Central memory CD4-positive, alpha-beta T cell (primary cell): ENCODE measurements around the gene CCL27.

ENCODE experiments used
- DNase-seq: peaks from one replicate; pipeline ENCODE4 v3.0.0; 2022

CCL27 gene

DNA sequence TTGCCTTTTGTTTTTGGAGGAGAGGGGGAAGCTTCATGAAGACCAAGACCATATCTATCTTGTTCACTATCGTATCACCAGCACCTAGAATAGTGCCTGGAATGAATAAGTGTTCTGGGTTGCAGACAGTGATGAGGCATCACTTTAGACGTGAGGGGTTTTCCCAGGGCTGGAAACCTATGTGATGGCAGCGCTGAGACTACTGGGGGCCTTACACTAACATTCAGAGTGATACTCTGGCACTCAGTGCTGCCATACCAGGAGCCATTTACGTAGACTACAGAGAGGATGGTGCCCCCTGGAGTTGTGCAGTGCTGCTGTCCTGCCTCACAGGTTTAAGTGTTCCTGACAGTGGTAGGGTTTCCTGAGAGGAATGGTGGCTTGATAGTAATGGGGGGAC is 21.7 kb upstream of the CCL27 start:
- no peak for DNase-seq

DNA sequence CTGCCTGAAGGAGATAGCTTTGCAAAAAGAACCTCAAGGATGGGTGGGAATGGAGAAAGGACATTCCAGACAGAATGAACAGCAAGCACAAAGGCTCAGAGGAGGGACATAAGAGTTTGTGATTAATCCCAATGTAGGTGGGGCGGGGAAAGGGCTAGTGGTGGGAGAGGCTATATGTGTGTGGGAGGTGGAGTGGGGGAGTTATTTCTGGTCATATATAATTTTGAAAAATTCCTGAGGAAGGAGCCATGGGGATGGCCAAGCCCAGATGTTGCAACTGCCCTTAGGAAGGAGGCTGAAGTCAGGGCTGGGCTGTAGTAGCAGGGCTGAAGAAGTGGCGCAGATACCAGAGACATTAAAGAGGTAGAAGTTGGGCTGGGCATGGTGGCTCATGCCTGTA is 13.4 kb upstream of the CCL27 start:
- no peak for DNase-seq

DNA sequence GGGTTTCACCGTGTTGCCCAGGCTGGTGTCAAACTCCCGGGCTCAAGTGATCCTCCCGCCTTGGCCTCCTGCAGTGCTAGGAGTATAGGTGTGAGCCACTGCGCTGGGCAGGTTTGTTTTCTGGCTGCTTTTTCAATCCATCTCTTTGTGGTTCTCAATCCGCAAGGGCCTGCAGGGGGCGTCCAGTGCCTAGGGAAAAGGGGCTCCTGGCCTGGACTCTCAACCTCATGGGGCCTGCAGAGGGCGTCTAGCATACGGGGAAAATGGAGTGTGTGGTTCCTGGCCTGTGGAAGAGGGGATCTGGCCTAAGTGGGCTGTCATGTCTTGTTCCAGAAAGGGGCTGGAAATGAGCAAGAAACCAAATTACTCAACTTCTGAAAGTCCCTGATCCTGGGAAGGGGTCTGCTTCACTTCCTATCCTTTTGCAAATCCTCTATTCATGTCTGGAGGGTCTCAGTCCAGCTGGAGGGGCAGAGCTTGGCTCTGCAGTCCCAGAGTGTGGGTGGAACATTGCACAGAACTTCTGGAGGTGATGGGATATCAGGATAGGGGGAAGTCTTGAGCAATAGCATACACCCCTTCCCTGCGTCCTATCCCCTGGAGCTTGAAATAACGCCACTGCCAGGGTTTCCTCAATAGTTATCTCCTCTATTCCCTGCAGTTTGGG is 12.7 kb upstream of the CCL27 start:
- DNase-seq = no peak

DNA sequence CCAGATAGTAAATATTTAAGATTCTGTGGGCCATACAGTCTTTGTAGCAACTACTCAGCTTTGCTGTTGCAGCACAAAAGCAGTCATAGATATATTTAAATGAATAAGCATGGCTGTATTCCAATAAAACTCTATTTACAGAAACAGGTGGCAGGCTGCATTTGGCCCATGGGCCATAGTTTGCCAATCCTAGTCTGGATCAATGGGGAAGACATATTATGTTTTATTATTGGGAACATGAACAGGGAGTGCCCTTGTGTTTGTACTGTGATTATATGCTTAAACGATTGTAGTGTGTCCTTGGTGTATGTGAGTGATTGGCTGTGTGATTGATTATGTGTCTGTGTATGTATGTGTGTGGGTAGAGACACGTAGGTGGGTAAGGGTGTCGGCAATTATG is 12.0 kb upstream of the CCL27 start:
- DNase-seq = no peak

DNA sequence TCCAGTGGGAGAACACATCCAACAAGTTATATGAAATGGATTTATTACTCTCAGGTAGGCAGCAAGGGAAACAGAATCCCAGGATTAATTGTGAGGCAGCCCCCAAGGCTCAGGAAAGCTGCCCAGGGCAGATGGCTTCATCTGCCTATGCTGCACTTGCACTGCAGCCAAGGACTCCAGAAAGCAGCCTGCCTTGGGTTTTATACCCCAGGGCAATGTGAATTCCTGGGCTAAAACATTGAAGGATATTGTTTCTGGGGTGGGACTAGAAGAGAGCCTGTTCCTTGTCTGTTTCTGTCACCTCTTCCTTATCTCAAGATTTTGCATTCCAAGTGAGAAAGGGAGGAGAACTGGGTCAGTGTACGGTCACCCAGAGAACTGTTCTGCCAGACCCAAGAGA is 8.8 kb upstream of the CCL27 start:
- DNase-seq = no peak

DNA sequence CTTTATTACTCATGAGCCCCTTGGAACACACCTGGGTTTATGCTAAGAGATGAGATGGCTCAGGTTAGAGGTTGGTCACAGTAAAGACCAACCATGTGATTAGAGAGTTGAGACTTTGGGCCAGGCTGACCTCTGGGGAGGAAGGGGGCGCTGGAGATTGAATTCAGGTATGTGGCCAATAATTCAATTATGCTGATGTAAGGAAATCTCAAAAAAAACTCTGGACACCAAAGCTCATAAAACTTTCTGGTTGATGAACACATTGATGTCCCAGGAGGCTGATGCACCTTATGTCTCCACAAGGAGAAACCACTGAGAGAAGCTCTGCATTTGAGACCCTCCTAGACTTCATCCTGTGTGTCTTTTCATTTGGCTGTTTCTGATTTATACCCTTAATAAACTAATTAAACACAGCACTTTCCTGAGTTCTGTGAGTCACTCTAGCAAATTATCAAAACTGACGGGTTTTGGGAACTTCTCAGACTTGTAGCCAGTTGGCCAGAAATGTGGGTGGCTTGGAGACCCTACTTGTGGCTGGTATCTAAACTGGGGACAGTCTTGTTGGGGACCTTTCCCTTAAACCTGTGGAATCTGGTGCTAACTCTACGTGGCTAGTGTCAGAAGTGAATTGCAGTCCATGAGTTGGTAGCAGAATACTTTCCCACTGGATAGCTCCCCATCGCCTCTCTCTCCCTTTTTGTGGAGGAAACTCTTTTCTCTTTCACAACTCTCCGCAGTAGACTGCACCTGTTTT is 7.5 kb upstream of the CCL27 start:
- no peak for DNase-seq

DNA sequence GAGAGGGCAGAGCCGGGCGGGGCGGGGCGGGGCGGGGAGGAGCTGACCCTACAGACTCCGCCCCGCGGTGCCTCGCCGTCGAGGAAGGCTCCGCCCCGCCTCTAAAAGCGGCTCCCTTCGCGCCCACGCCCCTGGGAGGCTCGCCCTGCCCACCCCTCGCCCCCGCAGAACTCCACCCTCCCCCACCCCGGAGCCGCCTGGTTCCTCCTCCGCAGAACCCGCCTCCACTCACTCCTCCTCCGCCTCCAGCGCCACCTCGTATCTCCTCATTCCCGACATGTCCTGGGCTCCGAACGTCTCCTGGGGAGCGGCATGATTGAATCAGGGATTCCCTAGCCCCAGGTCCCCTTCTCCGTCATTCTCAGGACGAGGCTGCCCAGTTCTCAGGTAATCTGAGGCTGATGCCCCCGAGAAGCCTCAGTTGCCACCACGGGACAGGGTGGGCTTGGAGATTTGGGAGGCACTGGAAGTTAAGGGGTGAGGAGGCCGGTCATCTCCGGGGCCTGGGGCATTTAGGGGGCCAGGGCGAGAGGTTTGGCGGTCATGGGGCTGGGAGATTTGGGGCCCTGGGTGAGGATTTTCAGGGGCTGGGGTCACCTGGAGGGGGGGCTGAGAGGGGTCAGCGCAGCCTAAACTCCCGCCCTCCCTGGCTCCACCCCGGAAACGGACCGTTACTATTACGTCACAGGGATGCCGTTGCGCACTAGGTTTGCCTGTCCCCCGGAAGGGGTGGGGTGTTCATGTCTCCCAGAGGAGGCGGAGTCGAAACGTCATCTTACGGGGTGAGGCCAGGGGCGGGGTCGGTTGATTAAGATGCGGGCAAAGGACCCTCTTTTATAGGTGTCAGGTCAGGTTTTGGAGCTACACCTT is 3.2 kb upstream of the CCL27 start:
- DNase-seq = peak; percentile 88

DNA sequence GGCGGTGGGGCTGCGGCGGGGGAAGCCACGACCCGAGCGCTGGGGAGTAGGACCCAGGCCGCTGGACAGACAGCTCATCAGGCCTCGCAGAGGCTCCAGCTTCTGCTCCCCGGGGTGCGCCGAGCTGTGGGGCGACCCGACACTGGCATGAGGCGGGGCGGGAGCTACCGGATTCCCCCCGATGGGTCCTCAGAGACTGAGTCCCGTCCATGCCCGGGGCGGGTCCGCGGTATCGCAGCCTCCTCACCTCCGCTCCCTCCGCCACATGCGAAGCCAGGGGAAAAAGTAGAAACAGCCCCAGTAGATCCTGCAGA is 2.6 kb upstream of the CCL27 start:
- DNase-seq = no peak

DNA sequence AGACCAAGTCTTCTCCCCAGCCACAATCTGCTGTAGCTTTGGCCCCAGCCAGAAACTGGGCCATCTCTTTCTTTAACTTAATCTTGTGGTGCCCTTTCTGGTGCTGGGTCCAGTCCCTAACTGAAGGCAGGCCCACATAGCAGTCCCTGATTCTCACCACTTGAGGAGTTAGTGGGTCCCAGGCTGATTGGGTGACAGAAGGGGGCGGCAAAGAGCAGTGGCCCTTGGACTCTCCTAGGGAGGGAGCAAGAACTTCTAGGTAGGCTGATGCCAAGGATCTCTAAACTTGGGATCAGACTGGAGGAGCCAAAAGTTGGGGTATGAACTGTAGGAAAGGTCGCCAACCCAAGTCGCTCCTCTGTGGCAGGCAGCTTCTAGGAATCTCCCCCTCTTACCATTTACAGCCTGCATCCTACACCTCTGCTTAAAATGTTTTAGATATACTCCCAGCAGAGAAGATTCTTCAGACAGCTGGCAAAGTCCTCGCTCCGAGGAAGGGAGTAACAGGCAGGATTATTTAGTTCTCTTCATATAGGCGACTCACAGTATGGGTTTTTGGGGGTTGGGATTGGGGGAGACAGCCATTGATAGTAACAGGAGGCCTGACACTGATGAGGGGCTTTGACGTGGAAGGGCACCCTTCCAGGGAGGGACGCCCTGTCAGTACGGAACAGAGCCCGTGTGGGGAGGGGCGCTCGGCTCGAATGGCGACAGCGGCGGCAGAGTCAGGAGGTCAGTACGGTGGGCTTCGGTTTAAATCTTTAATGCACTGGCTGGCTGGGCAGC is 2.0 kb upstream of the CCL27 start:
- peak; percentile 66 for DNase-seq

DNA sequence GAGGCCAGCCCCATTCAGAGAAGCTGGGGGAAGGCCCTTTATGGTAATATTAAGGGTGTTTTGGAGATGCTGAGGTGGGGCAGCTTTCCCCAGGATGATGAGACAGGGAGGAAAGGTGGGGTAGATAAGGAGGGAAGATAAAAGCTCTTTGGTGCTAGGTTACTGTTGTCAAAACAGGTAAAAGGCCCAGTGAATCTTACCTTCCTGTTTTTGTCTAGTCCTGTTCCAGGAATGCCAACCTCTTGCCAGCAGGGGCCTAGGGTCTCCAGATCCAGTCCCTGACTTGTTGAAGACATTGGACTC is 797 bp upstream of the CCL27 start:
- peak; percentile 72 for DNase-seq

DNA sequence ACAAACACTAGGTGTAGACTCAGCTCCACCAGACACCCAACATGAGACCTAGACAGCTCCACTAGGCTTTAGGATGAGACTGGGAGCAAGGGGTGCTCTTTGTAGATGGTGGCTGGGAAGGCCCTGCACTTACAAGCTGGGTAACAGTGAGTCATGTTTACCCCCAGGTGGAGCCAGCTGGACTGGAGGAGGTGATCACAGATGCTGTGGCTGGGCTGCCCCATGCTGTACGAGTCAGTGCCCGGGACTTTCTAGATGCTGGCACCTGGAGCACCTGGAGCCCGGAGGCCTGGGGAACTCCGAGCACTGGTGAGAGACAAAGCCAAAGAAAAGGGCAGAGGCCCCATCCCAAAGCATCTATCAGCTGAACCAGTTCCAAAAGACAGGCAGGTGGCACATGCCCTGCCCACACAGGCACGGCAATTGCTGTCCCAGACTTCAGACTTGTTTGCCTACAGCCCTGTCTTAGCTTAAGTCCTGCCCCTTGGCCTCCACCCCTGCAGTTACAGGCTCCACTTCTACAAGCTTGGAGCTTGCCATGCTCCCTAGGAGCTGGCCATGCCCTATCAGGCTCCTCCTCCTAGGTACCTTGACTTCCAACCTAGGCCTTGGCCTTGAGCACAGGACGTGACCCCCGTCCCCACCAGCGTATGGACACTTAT is 2.7 kb downstream of the CCL27 start:
- no peak for DNase-seq

DNA sequence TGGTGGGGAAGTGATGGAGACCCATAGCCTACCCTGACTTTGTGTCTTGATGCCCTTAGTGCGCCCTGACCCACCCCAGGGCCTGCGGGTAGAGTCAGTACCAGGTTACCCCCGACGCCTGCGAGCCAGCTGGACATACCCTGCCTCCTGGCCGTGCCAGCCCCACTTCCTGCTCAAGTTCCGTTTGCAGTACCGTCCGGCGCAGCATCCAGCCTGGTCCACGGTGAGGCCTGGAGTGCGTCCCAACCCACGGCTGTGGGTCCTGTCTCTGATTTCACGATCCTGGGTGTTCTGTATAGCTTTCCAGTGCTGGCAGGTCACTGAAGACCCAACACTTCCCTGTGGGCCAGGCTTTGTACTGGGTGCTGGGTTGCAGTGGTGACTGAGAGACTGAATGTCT is 4.0 kb downstream of the CCL27 start:
- no peak for DNase-seq

DNA sequence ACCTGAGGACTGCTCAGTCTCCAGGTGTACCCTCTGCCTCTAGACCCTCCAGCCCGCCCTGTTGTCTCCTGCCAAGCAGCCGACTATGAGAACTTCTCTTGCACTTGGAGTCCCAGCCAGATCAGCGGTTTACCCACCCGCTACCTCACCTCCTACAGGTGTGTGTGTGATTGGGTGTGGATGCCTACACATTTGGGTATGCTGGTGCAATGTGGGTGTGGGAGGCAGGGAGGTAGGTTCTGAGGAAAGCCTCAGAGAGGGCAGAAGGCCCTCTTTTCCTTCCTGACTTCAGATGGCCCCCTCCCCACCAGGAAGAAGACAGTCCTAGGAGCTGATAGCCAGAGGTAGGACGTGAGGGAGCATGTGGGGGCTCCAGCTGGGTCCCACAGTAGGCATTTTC is 5.5 kb downstream of the CCL27 start:
- no peak for DNase-seq

DNA sequence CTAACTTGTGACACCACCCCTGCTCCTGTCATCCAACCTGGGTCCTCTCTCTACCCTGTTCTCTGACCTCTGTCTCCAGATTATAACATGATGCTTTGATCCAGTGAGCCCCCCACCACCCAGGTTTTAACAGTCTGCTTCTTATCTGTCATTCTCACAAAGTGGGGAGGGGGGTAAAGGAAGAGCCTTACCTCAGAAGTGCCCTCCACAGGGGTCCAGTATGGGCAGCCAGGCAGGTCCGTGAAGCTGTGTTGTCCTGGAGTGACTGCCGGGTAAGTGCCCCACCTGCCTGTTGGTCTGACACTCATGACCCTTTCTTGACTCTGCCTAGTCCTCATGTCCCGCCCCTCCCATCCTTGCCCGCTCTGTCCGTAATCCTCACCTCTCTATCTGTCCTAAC is 7.1 kb downstream of the CCL27 start:
- no peak for DNase-seq

DNA sequence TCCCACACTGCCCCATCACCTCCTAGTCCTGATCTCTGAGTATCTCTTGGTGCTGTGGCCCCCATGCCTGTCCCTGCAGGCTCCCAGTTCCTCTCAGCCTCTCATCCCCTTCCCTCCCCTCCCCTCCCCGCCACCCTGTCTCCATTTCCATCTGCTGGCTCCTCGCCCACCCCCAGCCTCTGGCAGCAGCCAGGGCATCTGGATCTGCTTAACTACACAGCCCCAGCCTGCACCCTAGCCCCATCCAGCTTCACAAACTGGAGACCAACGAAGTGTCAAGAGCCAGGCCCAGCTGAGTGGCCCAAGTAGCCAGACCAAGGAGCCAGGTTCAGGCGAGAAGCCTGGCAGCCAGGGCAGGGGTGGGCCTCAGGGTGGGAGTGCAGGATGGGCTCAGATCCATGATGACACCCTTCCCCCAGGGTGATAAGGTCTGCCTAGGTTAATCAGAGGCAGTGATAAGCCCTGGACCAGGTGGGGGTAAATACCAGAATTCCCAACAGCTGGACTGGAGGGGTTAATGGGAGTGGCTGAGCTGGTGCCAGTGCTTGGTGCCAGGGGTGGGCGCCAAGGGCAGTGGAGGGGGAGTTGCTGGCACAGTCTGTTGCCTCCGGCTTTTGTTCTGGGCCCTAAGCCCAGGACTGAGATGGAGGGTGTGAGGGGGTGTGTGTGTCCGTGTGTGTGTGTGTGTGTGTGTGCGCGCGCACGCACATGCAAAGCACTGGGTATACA is 8.0 kb downstream of the CCL27 start:
- DNase-seq = no peak

DNA sequence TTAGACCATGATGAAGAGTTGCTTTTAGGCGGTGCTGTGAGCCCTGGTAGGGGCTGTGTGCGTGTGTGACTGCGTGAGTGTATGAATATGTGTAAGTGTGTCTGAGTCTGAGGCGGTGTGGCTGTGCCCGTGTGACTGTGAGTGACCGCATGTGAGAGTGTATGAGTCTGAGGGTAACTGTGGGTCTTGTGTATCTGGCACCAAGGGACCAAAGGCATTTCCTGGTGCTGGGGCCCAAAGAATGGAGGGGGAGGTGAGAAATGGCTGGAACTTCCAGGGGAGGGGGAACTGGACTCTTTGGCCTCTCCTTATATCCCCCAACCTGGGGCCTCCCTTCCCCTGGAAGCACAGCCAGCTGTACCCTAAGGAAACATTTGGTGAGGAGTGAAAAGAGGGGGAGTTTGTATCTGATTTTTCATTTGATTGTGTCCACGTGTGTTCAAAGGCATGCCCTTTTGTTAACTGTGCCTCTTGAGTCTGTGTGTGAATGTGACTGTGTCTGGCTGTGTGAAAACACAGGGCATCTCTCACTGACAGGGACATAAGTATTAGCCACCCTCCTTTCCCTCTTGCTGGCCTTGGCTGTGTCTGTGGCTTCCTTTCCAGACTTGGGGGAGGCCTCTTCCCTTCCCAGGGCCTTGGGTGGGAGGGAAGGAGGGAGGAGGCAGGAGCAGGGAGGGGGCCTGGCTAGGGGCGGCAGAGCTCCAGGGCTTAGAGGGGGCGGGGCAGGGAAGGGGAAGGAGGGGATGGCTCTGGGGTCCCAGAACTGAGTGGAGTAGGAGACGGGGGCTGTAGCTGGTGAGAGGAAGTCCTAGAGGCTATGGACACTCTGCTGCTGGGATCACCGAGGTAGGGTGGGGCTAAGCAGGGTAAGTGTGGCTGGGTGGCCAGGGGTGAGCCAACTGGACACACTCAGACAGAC is 9.0 kb downstream of the CCL27 start:
- no peak for DNase-seq

DNA sequence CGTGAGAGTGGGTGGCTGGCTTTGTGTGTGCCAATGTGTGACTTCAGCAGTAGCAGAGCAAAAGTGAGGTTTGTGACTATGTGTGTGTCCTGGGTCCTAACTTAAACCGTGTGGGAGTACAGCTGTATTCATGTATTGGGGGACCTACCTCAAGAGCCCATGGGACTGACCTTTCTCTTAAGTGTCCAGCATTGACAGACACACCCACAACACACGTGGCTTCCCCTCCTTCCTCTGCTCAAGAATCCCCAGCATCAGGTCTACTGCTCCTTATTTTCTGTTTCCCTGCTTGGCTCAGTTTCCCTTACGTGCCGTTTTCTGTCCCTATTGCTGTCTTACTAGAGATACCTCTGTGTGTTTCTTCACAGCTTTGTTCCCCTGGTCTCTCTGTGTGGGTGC is 9.9 kb downstream of the CCL27 start:
- DNase-seq = no peak

DNA sequence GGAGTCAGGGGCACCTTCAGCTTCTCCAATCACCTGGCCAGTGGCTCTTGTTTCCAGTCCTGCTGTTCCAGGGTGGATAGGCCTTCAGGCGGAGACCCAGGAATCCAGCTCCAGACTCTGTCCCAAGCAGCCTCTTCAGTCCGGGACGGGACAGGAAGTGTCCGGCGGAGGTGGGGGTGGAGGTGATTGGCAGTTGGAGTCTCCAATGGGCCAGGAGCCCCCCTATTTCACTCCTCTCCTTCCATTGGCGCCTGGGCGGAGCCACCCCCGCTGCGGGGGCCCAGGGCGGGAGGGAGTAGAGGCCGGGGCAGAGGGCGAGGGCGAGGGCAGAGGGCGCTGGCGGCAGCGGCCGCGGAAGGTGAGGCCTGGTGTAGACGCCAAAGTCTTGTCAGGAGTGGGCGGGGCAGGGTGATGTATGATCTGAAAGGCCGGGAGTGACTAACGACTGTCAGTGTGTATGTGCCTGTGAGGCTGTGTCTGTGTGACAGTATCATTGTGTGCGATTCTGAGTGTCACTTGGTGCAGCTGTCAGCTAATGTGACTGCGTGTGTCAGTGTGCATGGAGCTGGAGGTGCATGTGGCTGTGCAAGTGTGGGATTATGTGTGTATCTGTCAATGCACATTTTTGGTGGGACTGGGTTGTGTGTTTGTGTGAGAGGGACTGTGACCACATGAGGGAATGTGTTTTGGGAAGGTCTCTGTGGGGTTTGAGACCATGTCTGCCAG is 10.4 kb downstream of the CCL27 start, which contains the start of gene IL11RA:
Gene IL11RA (plus strand): TSS at position 310 of the 726 bp plus-strand sequence. CDS start 3,033 bp downstream, outside the sequence.
- no peak for DNase-seq

DNA sequence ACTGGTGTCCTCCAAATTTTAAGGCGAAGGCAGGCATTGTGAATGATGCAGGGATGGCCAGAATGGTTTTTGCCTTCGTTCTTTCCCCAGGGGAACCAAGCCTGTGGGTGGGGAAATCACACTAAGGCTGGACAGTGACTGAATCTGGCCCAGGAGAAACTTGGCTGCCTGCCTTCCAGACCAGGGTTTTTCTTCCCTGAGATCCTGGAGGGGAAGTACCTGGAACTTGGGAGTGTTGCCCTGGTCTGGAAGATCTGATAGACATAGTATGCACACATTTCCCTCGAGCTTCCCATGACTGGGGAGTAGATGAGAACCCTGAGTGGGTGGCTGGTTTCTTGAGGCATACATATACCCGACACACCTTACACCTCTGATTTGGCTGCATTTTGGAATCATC is 11.1 kb downstream of the CCL27 start:
- DNase-seq = no peak

DNA sequence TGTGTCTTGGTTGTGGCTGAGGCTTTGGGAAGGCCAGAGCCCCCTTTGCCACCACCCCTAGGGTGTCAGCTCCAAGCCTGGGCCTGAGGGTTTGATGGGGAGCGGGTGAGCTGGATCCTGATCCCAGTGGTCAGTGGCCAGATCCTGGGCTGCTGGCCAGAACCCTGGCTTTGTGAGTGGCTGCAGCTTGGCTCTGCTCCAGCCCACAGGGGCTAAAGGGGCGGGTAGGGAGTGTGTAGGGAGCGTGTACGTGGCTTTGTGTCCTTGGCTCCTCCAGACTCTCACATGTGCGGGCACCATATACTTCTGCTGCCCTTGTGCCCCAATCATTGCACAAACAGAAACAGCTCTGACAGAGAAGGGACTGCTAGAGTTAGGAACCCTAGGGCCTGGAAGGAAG is 11.6 kb downstream of the CCL27 start:
- DNase-seq = no peak
